ENCODE data around the gene LRRC75B.

The LRRC75B gene

DNA sequence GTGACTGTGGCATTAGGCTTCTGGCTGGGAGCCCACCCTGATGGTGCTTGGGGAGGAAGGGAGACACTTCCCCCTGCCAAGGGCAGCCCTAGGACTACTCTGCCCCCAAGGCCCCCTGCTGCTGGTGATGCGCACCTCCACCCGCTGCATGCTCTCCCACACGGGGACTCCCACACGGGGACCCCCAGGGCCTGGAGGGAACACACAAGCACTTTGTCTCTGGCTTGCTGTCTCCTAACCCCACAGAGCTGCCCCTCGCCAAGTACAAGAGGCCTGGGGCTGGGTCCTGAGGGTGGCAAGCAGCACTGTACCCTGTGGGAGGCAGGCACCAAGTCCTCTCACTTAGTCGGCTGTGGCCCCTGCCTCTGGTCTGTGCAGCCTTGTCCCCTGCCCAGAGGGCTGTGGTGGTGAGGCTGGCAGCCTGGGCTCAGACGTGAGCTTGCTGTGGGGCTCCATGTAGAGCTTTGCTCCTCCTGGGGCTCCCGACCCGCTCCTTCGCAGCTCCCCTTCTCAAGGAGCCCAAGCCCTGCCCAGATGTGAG, 7.9 kb downstream of the LRRC75B start:
- DNase-seq = no peak

DNA sequence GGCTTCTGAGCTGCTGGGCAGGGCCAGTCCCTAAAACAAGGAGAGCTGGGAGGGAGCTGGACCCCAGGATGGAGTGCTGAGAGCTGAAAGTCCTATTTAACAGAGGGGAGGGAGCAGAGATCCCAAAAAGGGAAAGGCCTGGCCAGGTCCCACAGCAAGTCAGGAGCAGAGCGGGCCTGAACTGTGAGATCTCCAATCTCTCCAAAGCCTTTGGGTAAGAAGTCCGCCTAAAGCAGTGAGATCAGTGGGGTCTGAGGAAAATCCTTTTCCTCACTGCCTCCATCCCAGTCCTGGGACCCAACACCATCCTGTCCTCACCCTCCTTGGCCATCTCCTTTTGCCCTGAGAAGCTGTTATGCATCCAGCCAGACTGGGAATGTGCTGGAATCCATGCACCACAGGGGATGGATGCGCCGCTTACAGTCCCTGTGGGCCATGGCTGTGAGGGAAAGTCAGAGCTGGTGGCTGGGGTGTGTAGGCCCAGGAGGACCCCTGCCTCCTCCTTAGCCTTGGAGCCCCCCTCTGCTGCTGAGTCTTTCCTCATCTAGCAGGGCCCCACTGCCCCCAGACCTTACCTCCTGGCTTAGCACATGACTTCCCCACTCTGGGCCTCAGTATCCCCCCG, 8.6 kb downstream of the LRRC75B start:
- no peak for DNase-seq

DNA sequence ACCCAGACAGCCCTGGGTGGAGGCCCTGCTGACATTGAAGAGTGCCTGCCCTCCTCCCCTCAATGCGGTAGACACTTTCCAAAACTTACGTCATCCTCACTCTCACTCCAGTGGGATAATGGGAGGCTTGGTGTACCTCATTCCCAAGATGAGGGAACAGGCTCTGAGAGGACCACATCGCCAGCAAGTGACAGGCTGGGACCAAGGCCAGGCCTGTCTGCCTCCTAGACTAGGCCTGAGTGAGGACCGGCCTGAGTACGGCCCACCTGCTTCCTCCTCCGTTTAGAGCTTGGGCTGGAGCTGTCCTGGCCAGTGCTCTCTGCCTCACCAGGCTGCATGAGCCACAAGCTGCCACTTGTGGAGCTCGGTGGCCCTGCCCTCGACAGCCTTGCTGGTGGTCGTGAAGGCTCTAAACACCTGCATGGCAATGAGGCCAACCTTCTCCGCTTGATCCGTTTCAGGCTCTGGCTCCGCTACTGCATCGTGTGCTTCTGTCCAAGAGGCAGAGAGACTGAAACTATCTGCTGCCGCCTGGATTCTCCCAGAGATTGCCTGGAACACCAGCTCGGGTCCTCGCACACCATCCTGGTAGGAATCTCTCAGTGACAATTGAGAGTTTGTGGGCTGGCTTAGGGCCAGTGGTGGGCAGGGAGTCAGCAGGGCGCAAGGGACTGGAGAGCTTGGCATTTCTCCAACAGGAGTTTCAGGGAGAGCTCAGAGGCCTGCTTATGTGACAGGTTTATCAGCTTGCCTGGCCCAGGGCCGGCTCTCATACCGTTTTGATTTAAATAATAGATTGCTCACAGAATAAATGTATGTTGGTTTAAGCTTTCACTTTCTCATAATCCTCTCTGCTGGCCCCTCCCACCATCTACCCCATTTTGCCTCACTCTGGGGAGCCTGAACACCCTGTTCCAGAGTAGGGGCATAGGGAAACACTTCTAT, 9.4 kb downstream of the LRRC75B start:
- peak; percentile 55 to 63 for DNase-seq

DNA sequence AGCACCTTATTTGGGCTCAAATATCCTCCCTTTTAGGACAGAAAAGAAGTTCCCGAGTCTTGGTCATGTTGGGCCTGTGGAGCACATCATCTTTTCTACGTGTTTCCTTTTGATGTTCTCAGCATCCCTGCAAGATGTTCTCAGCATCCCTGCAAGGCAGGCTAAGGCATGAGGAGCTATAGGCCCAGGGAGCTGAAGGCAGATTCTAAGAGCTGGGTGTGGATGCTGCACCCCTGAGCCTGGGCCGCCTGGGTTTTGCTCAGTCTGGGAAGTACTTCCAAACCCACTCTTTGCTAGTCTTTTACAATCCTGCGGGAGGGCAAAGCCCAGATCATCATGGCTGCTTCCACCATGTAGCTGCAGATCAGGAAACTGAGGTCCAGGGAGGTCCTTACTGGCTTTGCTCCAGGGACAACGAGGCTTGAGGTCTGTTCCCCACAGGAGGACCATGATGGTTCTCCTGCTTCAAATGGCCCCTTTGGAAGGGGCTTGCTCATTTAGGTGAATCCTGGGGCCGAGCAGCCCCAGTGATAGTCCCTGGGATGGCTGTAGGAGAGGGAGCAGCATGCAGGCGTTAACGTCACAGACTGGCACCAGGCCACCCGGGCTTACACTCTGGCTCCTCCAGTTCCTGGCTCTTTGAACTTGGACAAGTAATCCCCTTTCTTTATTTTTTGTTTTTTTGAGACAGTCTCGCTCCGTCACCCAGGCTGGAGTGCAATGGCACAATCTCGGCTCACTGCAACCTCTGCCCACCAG, 10.6 kb downstream of the LRRC75B start:
- no peak for DNase-seq

DNA sequence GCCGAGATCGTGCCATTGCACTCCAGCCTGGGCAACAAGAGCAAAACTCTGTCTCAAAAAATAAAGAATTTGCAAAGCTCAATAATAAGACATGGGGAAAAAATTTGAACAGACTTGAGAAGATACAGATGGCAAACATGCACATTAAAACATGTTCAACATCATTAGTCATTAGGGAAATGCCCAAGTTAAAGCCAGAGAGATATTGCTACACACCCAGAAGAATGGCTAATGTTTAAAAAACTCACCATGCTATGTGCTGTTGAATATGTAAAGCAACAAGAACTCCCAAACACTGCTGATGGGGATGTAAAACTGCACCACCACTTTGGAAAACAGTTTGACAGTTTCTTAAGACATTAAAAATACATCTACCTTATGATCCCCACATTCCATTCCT, 12.6 kb downstream of the LRRC75B start:
- no peak for DNase-seq

DNA sequence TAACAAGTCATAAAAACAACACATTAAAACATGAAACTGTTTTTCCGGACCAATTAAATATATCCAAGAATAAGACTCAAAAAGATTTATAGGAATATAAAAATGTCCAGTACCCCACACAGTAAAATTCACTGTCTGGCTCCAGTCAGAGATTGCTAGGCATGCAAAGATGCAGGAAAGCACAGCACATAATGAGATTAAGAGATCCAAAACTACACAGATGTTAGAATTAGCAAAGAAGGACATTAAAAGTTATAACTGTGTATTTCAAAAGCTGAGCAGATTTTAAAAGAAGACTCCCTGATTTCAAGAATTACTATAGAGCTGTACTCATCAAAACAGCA, 13.6 kb downstream of the LRRC75B start:
- no peak for DNase-seq

DNA sequence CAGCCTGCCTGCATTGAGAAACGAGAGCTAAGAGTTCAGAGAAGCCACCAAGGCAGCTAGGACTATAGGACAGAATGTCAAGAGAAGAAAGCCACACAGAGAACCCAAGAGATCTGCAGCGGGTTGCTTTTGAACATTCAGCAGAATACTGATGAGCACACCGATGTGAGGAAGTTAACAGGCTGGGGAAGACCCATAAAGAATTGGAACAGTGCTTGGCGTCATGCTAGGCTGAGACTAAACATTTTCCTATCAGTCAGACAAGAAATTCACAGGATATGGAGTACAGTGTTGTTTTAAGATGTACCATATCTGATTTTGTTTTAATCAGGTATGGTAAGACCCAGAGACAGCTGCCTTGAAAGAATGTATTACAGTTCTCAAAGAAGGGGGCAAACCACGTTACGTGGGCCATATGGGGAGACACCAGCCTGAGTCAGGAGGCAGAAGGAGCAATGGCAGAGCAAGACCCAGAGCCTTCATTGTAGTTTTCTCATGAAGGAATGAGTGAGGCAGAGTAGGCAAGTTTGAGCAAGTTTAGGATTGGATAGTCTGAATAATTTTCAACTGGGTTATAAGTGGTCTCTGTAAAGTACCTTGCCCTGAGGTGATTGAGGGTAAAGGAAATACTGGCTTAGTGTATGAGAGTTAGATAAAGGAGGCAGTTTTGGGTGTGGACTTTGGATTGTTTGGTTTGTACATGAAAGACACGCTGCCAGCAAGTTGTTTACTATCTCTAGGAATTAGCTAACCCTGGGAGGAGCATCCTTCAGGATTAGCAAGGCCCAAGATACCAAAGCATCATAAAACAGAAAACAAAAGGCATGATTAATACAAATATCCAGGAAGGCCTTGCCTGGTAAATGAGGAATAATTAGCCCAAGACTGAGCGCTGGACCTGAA, 14.3 kb downstream of the LRRC75B start:
- DNase-seq = no peak

DNA sequence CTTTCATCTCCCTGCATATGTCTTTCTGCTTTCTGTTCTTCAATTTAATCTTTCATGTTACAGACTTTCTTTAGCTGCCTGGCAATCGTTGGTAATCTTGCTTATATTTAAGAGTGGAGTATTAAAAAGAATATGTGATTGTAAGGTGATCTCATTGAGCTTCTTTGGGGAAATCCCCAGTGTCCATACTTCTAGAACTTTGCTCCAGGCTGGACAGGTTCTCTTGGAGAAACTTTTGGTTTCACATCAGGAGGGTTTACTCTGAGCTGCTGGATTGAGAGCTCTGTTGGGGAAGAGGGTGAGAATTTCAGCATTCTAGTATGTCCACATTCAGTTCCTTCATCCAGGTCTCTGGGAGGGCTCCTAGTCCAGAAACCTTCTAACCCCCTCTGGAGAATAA, 16.1 kb downstream of the LRRC75B start:
- DNase-seq = no peak

DNA sequence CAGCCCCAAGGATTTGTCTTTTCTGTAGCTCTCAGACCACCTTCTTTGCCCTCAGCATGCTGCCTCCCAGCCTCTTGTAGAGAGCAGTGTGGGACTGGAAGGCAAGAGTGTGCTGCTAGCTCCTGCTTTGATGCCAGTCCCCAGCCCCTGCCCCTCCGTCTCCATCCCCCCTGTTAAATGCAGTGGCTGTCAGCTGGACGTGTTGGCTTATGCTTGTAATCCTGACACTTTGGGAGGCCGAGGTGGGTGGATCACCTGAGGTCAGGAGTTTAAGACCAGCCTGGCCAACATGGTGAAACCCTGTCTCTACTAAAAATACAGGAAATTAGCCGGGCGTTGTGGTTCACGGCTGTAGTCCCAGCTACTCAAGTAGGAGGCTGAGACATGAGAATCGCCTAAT, 21.6 kb downstream of the LRRC75B start:
- no peak for DNase-seq

DNA sequence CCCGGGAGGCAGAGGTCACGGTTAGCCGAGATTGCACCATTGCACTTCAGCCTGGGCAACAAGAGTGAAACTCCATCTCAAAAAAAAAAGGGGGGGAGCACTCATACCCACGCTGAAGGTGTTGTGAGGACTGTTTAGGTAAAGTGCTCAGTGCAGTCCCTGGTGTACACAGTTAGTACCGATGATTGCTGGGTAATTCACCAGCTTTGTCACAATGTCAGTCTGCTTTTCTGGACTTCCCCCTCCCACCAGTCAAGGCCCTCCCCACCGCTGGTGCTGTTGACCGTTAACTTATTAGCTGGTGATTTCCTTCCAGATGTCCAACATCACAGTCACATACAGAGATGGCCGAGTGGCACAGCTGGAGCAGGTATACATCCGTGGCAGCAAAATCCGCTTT, 25.2 kb downstream of the LRRC75B start:
- DNase-seq = no peak

DNA sequence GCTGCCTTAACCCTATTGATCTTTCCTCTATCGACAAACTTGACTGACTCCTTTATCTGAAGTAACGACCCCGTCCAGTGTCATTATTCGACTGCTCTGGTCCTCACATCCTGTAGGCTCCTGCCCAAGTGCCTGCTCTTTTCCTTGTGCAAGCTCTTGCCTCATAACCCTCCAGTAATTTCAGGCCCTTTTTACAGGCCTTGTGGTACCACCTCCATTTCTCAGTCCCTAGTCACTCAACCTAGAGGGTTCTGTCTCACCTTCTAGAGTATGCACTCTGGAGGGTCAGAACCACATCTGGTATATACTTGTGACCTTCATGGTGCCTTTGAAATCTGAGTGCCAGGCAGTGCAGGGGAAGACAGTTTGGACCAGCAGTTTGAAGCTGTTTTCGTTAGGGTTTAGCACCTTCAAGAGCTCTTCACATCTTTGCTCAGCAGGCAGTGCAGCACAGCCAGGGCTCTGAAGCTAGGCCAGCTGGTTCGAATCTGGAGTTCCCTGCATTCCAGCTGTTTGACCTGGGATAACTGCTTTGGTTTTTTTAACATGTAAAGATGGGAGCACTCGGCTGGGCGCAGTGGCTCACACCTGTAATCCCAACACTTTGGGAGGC, 25.9 kb downstream of the LRRC75B start:
- no peak for DNase-seq

DNA sequence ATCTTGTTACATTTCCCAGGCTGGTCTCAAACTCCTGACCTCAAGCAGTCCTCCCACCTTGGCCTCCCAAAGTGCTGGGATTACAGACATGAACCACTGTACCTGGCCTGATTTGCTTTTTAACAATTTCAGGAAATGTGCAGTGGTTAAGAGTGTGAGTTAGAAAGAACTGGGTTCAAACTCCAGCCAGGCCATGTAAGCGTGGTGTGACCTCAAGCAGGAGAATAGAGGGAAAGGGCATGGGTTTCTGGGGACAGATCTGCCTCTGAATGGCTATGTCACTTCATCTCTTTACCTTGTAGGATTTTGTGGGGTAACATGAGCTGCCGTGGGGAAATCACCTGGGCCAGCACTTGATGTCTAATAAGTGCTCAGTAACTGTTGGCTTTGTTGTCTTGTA, 27.8 kb downstream of the LRRC75B start:
- no peak for DNase-seq

DNA sequence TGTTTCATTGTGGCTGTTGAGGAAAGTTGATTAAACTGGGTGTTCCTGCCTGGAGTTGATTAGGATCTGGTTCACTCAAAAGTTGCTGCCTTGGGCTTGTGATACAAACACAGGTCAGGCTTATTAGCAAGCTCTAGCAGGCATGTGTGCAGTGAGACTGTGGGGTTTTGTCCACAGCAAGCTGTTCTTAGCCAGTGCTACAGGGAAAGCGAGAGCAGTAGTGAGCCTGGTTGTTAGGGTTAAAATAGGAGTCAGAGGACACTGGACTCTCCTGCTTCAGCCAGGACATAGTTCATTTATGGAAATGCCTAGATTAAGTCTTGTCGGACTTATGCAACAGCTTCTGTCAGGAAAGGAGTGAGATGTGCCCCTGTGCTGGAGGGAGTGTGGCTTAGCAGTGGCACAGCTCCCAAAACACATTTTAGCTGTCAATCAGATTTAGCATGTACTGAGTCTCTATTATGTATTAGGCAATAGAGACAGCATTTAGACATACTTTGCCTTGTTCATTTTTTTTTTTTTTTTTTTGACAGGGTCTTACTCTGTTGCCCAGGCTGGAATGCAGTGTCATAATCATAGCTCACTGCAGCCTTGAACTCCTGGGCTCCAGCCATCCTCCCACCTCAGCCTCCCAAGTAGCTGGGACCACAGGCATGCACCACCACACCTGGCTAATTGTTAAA, 28.4 kb downstream of the LRRC75B start:
- no peak for DNase-seq

DNA sequence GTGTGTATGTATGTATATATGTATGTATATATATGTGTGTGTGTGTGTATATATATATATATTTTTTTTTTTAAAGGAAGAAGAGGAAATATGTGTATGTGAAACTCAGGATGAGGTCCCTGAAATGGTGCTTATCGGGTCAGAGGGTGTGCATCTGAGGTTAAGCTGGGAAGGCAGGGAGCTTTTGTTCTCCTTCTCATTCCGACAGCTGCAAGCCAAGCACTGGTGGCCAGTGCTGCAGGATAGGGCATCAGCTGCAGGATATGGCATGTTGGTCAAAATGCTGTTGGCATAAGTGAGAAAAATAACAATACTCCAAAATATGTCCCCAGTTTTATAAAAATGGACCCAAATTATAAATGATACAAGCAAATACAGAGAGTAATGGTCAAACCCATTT, 29.6 kb downstream of the LRRC75B start:
- no peak for DNase-seq

DNA sequence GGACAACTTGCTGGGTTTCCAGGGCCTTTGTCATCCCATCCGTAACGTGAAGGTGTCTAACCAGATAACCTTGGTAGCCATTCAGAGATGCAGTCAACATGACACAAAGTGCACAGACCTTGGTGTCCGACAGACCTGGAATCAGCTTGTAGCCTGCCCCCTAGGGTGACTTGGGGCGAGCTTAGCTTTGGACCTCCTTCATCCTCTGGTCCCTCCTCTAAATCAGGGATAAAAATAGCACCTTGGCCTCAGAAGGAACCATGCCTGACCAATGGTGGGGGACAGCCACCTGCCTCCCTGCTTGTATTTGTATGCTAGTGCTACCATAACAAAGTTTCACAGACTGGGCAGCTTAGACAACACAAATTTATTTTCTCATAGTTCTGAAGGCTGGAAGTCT, 33.4 kb downstream of the LRRC75B start:
- no peak for DNase-seq

DNA sequence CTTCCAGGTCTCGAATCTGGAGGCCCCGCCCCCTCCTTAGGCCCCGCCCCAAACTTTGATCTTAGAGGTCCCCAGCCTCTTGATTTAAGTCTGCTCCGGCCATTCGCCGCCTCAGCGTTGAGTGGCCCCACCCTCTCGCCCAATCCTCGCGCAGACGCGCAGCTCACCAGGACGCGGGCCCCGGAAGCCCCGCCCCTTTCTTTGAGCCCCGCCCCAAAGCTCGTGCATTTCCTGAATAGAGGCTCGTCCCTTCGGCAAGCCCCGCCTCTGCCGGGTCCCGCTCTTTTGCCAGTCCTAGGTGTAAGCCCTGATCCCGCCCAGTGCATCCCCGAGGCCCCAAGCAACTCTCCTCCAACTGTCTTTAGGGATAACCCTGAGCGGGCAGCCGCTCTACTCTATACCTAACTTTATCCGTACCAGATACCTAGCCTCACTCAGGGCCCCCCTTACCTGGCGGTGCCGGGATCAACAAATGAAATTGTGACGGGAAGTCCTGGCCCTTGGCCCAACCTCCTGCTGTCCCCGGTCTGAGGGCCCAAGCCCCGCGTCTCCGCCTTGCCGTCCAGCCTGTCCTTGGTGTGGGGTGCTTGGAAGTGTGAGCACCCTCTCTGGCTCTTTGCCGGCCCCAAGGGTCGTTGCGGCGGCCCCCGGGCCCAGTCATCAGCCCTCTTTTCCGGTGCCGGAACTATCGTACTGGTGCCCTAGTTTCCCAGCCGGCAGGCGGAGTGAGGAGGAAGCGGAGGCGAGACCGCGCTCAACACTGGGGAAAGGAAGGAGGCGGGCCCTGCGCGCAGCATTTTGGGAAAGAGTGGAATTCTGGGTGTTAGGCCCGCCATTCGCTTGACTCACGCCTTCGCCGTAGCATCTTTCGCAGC, 37.5 kb downstream of the LRRC75B start, which contains the start of gene SNRPD3:
SNRPD3 (plus strand) TSS at position 835 of the 875 bp plus-strand sequence. CDS start 1,676 bp downstream, outside the sequence.
- DNase-seq = peak; percentile 93 to 96

DNA sequence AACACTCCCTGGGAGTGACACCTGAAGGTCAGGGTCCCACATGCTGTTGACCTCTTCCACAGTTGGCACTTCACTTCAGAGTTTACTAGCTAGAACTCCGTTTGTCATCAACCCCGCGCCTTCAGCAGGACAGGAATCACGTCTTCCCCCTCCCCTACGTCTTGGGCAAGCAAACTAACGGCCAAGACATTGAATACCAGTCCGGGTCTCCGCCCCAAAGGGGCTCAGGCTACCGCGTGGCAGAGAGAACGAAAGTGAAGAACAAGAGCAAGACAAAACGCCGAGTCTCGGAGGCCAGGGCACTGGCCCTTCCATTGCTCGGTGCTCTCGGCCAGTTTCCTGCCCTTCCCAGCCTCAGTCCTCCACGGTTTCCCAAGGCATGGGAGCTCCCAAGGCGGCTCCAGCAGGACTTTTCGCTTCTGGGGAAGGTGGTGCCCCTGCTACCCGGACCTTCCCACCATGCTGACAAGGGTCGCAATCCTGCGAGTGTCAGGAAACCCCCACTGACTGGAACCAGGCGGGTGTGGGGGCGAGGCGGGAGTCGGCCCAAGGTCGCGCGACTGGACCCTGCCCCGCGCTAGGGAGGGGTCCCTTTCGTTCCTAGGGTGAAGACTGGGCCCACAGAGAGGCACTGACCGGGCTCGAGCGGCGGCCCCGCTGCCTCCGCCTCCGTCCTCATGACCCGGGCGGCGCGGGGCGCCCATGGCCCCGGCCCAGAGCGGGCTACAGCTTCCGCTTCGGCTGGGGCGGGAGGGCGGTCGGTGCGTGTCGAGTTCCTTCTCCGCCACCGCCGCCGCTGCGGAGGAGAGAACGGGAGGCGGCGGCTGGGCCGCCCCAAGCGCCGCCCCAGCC, 38.3 kb downstream of the LRRC75B start, which contains the start of gene GUCD1:
GUCD1 (minus strand) TSS at position 826 of the 852 bp plus-strand sequence; CDS start at position 679, 147 bp downstream.
- DNase-seq = no peak

DNA sequence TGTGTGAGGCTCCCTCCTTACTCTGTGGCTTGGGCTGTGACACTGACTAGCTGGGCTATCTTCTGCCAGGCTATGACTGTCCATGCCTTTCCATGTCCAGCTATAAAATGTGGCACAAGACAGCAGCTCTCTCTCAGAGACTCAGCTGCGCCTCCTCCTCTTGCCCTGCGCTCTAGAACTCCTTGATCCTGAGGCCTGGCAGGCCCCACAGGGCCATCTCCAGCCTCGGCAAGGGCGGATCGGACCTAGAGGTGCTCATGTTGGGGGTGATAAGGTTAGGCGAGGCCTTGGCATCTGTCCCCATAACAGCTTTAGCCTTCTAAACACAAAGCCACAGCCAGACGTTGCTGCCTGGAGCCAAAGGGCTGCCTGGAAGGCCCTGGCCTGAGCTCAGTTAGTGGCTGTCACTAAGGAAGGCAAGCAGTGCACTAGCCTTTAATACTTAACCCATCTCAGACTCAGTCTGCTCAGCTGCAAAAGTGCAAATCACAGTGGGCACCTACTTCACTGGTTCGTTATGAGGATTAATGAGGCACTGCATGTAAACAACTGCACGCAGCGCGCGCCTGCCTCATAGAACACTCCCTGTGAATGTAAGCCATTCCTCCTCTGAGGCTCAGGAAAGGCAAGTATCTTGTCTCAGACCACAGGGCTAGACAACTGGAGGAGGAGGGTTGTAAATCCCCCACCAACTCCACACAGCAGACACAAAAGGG, 39.1 kb downstream of the LRRC75B start:
- no peak for DNase-seq
